GM18520 (cell line): ENCODE measurements around the gene KHDC4.

Source experiments
- ATAC-seq: cut with Tn5 transposase; IDR thresholded peaks from one replicate; pipeline ENCODE4 v1.9.1; 2021; ENCODE audit not compliant: unreplicated experiment

KHDC4 gene

DNA sequence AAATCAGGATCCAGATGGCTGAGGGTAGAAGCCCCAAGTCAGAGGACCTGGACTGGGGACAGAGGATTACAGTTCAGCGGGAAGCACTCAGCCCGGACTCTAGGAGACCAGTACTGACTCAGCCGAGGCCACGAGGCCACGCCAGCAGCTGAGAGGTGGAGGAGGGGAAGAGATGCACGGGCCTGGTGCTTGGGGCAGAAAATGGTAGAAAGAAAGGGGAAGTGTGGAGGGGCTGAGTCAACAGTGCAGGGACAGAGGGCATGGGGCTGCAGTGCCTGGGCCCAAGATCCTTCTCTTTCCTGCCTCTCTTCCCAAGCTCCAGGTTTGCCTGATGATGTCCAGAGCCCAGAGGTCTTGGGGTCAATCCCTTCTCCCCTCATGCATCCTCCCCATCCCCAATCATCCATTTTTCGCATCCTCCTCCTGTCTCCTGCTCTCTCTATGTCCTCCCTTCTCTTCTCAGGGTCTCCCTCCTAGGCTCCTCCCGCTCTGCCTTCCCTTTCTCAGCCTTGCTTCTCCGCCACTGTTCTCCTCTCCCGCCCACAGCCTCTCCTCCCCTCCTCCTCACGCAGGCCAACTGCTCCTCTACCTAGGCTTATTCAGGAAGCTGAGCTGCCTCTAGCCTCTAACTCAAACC lies 36.4 kb upstream of the KHDC4 start:
- no peak for ATAC-seq

DNA sequence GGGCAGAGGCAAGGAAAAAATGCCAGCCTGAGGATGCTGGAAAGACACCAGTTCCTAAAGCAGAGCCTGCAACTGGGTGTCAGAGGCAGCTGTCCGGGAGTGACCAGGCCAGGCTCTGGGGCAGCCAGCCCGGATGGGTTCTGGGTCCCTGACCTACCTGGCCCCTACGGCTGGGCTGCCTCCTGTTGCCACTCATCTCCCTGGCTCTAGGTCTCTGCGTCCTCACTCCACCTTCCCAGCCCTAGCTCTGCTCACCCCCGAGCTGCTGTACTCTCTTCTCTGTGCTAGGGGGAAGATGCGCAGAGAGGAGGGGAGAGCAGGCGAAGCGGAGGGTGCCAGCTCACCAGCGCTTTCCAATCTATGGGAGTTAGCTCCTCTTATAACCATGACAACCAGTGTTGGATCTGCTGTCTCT lies 35.2 kb upstream of the KHDC4 start:
- no peak for ATAC-seq

DNA sequence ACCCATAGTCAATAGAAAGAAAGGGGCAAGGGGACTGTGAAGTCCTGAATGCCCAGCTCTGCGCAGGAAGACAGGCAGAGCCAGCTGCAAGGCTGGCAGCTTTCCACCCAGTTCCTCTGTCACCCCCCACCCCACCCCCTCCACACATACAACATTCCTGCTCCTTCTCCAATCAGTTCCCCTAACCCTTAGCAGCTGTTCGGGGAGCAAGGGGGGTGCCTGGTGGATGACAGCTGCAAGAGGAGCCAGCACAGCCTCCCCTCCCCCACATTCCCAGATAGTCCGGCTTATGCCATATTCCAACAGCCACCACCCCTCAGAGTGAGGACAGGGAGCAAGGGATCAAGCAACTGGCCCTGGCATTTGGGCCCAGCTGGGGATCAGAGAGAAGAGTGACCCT lies 34.5 kb upstream of the KHDC4 start:
- ATAC-seq: no peak

DNA sequence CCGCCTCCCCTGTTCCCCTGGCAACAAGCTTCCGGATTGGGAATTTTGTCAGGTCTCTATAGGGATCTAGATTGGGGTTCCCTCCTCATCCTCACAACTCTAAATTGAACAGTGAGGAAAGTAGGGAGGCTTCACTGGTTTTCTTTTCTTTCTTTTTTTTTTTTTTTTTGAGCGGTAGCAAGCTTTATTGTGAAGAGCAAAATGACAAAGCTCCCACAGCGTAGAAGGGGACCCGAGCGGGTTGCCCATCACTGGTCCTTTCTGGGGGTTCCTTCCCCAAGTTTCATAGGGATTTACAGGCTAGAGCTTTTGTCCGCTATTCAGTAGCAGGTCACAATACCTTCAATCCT lies 33.8 kb upstream of the KHDC4 start:
- ATAC-seq: no peak

DNA sequence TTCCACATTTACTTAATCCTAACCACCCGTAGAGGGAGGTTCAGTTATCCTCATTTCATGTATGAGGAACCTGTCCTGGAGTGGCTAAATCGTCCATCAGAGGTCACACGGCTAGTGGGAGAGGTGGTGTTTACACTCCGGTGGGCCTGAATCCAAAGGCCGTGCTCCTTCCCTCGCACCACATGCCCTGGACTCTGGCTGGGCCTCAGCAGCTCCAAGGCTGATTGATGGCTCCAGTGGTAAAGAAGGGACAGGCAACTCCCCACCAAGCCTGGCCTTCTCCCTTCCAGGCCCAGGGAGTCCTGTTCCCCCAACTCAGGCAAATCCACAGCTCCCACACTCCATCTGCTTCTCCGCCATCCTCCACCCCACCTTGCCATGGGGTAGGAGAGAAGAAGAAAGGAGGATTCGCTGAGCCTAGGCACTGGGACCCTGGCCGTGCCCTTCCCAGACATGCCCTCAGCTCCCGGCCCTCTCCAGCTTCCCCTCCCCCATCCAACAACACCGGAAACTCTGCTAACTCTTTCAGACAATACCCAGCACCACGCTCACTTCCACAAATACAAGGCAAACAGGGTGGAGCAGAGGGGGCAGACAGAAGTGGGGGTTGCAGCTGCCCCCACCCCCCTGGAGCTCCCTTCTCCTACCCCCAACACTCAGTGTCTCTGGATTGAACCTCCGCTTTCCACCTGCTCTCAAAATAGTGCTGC lies 33.3 kb upstream of the KHDC4 start:
- no peak for ATAC-seq

DNA sequence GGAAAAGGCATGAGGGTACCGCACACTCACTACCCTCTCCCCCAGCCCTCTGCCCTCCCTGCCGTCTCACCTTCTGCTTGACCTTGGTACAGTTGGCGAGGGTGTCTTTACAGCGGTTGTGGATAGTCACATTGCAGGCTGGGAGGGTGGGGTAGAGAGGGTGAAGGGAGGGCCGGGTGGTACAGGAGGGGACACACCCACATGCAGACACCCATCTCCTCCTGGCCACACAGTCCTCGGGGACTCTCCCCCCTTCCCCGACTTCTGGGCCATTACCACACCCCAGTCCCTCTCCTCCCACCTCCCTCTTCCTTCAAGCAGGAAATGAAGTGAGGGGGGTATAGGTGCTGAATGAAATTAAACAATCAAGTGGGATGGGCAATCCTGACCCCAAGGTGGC lies 32.5 kb upstream of the KHDC4 start:
- no peak for ATAC-seq

DNA sequence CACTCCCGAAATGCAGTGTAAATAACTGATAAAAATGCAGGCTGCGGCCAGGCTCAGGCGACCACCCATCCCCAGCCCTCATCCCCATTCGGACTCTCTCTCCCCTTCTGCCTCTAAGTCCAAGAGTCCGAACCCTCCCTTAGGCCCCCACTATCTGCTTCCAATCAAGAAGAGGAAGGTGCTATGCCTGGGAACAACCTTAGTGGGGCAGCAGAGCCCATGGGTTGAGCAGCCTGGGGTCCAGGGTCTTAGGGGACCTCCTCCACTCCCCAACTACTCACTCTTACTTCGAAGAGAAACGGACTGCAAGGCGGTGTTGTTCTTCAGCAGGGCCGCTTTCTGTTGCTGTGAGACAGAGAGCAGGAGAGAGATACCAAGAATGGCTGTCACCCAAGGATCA lies 31.9 kb upstream of the KHDC4 start:
- ATAC-seq: no peak

DNA sequence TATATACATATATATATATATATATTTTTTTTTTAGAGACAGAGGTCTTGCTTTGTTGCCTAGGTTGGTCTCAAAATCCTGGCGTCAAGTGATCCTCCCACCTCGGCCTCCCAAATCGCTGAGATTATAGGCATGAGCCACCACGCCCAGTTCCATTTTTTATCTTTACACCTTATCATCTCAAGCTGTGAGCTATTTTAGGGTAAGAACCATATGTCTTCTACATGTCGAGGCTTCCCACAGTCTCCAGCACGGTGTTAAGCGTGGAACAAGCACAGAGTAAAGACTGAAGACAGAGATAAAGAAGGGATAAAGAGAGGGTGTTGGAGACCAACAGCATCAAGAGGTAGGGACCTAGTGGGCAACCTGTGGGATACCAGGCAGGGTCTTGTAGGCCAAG lies 30.0 kb upstream of the KHDC4 start:
- no peak for ATAC-seq

DNA sequence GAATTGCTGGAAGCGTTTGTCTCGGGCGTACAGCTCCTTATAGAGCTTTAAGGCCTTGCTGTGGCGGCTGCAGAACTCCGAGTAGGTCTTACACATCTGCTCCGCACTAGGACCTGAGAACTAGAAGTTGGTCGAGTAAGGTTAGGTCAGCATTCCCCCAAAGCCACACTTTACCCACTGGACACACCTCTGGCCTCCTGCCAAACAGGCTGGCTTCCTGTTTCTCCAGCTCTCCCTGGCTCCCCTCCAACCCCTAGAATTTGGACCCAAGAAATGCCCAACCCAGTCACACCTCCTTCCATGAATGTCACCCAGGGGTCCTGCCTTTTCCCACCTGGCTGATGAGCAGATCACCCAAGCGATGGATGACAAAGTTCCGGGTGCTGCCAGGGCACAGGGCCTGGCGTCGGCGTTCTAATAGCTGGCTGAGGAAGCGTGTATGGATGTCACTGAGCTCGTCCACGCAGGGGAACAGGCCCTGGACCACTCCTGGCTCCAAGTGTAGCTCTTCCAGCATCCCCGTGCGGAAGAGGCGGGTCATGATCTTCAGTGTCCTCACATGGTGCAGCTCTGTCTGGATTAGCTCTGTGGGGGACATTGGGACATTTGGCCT lies 28.5 kb upstream of the KHDC4 start:
- ATAC-seq: no peak

DNA sequence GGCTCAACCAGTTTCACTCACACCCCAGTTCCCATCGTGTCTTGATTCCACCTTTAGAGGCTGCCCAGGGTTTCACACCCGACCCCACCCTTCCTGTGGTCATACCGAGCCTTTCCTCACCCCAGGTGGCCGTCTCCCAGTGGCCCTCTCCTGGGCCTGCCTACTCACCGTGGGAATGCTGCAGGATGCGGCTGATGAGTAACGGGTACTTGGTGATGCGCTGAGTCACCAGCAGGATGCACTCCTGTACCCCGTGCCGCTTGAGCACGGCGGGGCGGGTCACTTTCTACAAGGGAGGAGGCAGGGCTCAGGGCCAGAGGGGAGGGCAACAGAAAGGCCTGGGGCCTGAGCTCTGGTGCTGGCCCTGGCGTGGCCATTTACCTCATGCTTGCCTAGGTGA lies 27.7 kb upstream of the KHDC4 start:
- ATAC-seq: no peak

DNA sequence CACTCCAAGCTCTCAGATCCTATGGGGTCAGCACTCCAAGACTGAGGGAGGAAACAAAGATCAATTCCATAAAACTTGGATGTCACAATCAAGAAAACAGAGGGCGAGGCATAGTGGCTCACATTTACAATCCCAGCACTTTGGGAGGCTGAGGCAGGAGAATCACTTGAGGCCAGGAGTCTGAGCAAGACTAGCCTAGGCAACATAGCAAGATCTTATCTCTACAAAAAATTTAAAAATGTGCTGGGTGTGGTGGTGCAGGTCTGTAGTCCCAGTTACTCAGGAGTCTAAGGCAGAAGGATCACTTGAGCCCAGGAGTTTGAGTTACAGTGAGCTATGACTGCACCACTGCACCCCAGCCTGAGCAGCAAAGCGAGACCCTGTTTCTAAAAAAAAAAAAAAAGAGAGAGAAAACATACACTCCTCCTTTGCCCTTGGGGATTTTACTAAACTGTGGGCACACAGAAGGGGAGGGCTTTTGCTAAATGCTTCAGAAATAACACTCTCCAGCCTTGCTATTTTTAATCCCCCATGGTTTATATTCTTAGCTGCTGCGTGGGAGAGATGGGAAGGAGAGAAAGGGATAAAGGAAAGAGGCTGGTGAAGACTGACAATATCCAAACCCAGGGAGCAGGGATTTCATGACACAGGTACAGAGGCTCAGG lies 26.0 kb upstream of the KHDC4 start:
- no peak for ATAC-seq

DNA sequence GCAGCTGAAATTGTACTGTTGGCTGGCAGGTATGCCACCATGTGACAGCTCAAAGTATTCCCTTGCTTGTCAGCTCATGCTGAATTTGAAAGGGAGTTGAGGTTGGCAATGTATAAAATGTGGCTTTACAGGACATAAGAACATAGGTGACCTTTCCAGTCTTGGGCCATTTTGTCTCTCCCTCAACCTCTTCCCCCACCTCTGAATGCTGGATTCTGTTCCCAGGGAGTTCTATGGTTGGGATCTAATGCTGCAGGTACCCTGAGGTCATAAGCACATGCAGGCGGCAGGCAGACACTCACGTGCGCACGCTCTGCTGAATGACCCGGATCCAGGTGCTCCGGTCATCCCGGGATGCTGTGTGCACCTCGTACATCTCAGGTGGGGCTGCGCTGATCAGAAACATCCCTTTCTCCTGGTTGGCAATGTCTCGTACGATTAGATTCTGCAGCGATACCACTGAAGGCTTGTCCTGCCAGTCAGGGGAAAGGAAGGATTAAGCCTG lies 23.2 kb upstream of the KHDC4 start:
- ATAC-seq: no peak

DNA sequence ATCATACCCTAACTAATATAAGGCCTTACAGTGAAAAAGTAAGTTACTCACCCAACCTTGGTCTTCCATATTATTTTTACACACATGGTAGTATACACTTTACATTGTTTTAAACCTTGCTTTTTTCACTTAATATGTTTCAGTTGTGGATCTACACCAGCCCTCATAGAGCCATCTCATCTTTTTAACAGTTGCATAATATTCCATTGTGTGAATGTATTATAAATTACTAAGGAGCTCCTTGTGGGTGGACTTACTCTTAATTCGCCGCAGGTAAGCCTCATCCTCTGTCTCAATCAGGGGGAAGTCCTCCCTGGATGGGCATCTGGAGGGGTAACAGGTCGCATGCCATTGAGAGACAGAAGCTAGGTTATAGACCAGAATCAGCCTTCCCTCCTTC lies 20.4 kb upstream of the KHDC4 start:
- no peak for ATAC-seq

DNA sequence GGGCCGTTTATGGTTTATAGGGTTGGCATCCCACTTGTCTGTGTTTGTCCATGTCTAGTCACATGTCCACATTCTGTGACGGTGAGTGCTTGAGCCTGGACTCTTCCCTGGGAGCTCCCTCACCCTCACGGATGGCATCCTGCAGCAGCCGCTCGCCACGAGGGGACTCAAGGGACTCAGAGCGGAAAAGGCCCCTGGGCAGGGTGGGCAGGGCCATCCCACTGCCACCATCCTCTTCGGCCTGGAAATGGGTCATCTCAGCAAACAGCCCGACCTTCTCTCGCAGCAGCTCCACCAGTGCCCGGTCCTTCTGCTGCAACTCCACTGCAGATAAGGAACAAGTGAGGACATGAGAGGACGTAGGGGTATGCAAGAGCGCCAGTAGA lies 18.3 kb upstream of the KHDC4 start:
- ATAC-seq: no peak

DNA sequence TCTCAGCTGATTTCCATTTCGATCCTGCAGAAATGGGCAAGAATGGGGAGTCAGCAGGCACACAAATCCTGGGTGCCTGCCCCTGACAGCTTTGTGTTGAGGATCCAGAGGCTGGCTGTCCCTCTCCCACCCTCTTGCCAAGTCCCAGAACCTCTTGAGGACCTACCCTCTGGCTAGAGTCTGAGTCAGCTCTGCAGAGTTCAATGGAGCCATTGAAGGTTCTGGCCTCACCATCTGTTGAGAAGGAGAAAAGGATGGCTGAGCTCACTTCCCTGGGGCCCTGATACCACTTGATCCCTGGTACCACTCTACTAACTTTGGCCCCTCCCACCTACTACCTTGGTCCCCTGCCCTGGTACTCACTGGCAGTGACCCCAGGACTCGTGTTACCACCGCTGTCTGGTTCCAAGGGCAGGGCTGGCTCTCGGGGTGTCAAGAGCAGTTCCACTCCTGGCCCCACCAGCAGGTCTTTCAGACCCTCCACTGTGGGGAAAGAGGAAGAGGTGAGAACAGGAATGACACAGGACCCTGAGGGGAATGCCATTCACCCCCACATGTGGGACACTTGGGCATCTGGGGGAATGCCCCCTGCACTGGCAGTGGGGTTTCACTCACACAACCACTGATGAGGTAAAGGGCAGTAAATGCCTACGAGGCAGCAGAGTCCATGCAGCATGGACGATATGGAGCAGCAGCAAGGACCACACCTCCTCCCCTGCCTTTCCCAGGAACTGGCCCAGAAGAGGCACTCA lies 17.7 kb upstream of the KHDC4 start:
- no peak for ATAC-seq

DNA sequence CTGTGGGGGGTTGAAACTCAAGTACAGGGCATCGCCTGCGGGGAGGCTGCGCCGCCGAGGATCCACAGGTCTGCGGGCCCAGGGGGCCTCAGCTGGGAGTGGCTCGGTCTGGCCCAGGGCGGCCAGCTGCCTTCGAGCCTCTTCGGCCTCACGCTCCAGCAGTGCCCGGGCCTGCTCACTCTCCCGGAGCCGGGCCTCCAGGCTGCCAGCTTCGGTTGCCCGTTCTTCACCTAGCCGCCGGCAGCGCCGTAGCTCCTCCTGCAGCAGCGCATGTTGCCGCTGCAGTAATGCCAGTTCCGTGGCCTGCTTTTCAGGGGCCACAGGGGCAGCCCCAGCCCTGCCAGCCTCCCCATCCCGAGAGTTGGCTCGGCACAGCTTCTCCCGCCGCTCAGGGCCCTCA lies 16.6 kb upstream of the KHDC4 start:
- ATAC-seq: no peak

DNA sequence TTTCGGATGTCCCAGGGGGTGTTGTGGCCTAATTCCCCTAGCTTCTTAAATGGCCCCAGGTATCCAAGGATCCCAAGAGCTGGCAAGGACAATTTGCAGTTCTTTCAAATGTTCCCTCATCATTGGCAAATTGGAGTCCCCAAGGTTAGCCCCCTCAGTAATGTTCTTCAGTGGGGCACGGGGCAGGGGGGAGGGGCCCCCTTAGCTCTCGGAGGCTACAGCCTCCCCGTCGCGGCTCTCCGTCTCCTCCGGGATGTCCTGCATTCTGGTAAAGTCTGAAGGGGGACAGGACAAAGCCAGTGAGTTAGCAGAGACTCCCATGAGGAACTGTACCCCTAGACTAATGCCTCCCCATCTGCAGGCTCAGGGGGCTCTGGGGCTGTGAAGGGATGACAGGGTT lies 13.5 kb upstream of the KHDC4 start:
- no peak for ATAC-seq

DNA sequence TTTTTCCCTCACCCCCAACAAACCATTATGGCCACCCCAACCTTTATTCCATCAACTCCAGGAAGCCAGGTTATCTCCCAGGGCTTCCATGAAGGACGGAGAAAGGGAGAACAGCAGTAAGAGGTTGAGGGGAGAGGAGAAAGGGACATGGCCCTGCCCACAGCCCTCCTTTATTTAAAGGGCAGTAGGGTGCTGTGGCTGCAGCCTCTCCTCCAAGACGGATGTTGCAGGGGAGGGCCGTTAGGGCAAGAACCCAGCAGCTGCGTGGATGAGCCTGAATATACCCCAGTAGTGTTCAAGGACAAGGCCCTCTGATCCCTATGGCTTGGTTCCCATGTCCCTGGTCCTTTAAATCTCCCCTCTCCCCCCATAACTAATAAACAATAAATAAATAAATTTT lies 13.1 kb upstream of the KHDC4 start:
- no peak for ATAC-seq

DNA sequence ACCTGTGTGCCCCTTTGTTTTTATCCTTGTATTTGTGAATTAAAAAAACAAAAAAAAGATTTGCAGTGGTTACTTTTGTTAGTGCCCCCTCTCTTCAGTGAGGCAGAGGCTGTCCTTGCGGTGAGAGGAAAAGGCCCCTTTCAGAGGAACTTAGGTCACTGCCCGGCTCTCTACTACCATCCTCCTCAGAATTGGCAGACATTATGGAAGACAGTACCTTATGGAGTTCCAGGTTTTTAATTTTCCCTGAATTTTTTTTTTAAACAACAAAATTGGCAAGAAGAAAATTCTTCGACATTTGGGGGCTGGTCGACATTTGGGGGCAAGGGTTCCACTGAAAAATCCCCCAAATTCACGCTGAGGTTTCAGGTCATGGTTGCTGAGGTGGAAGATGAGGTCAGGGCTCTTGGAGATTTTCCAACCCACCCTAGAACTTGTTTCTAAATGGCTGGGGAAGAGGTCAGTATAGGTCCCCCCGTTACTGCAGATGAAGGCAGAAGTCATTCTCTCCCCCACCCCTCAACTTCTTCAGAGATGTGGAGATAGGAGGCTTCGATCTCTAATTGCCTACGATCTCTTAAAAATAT lies 12.5 kb upstream of the KHDC4 start:
- peak; percentile 12 for ATAC-seq

DNA sequence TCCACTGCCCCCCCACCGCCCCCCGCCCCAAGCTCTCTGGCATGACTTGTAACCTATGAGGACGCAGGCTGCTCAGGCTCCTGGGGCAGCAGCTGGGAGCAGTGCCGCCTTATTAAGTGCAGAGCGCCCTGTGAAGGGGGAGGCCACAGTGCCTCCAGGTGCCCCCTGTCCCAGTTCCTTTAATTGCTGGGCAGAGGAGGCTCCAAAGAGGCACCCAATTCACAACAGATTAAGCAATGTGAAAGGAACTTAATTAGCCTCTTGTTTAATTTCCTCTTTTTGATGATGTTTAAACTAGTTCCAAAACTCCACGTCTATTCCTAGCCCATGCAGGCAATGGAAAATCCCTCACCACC lies 10.2 kb upstream of the KHDC4 start:
- no peak for ATAC-seq

DNA sequence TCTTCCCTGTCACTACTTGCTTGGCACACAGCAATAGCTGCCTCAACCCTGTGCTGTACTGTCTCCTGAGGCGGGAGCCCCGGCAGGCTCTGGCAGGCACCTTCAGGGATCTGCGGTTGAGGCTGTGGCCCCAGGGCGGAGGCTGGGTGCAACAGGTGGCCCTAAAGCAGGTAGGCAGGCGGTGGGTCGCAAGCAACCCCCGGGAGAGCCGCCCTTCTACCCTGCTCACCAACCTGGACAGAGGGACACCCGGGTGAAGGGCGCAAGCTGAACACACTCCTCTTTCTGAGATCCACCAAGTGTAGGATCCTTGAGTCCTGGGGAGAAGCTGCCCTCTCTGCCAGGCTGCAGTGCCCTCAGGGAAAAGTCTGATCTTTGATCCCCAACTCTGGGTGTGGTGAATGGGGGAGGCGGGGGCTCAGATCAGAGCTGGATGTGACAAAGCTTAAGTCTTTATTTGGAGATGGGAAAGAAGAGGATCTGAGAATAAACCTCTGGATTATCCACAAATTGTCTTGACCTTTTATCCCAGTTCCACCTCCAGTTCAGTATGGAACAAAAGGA lies 8.4 kb upstream of the KHDC4 start:
- no peak for ATAC-seq
